KMS-11 (cell line): ENCODE measurements around the gene CMC1.

Source experiments
- H2AFZ ChIP-seq: fragments of 200-600 bp; sonication (generic); 2 replicates; pipeline ENCODE4 v1.6.1; 2016; ENCODE audit warnings: antibody characterized with exemption, mixed run types, low read depth
- H3K27ac ChIP-seq: fragments of 200-600 bp; sonication (generic); 2 replicates; pipeline ENCODE4 v1.6.1; 2016; ENCODE audit warnings: mild to moderate bottlenecking, mixed run types
- H3K27me3 ChIP-seq: fragments of 200-600 bp; sonication (generic); 2 replicates; pipeline ENCODE4 v1.6.1; 2017; ENCODE audit warnings: mild to moderate bottlenecking, low read depth, mixed run types, moderate library complexity; ENCODE audit not compliant: insufficient read depth
- H3K36me3 ChIP-seq: fragments of 200-600 bp; sonication (generic); 2 replicates; pipeline ENCODE4 v1.6.1; 2017; ENCODE audit warnings: mild to moderate bottlenecking, mixed run types; ENCODE audit not compliant: insufficient read depth
- H3K4me1 ChIP-seq: fragments of 200-600 bp; sonication (generic); 2 replicates; pipeline ENCODE4 v1.6.1; 2016; ENCODE audit warnings: mild to moderate bottlenecking, low read depth, mixed run types; ENCODE audit not compliant: poor library complexity, severe bottlenecking
- H3K4me2 ChIP-seq: fragments of 200-600 bp; sonication (generic); 2 replicates; pipeline ENCODE4 v1.7.0; 2016; ENCODE audit warnings: mild to moderate bottlenecking, mixed run types
- H3K4me3 ChIP-seq: fragments of 200-600 bp; sonication (generic); IDR thresholded peaks from 2 replicates; pipeline ENCODE4 v1.6.1; 2017; ENCODE audit warnings: low read depth, low read length, mixed read lengths; ENCODE audit not compliant: insufficient read depth
- H3K79me2 ChIP-seq: fragments of 200-600 bp; sonication (generic); 2 replicates; pipeline ENCODE4 v1.6.1; 2016; ENCODE audit warnings: low read depth, mixed run types; ENCODE audit not compliant: insufficient read depth
- H3K9ac ChIP-seq: fragments of 200-600 bp; sonication (generic); 2 replicates; pipeline ENCODE4 v1.6.1; 2016; ENCODE audit warnings: mild to moderate bottlenecking, mixed run types
- H4K20me1 ChIP-seq: fragments of 200-600 bp; sonication (generic); 2 replicates; pipeline ENCODE4 v1.6.1; 2016; ENCODE audit warnings: mild to moderate bottlenecking, mixed run types; ENCODE audit not compliant: insufficient read depth
- CTCF ChIP-seq: fragments of 200-600 bp; sonication (generic); conservative IDR thresholded peaks from 2 replicates; pipeline ENCODE4 v1.6.1; 2017; ENCODE audit warnings: low read depth, mild to moderate bottlenecking, antibody characterized with exemption, low read length, moderate library complexity, mixed read lengths

Gene CMC1

GRCh38 chr3:28287046-28287445 lies 45.6 kb downstream of the CMC1 start:
- H3K27me3 ChIP-seq: no peaks in the 10 kb centered on the region
- no peak overlapping the region for H3K4me3 ChIP-seq
- no peak overlapping the region for H3K9ac ChIP-seq
- no peak overlapping the region for H2AFZ ChIP-seq
- TF ChIP-seq CTCF: no peak
- no peaks in the 10 kb centered on the region for H3K79me2 ChIP-seq
- H3K4me1 ChIP-seq: no peaks in the 10 kb centered on the region
- no peak overlapping the region for H3K4me2 ChIP-seq
- no peaks in the 10 kb centered on the region for H3K36me3 ChIP-seq
- no peaks in the 10 kb centered on the region for H4K20me1 ChIP-seq
- H3K27ac ChIP-seq: no peak overlapping the region

GRCh38 chr3:28290863-28291300 lies 49.5 kb downstream of the CMC1 start:
- Histone ChIP-seq H3K4me1 (peaks cover 4% of the 10 kb centered on the region), H3K4me3 (no peak overlapping the region), H4K20me1 (no peaks in the 10 kb centered on the region), H3K9ac (no peak overlapping the region), H3K27ac (no peak overlapping the region), H2AFZ (no peak overlapping the region), H3K36me3 (no peaks in the 10 kb centered on the region), H3K4me2 (no peak overlapping the region), H3K79me2 (no peaks in the 10 kb centered on the region), H3K27me3 (no peaks in the 10 kb centered on the region)
- TF ChIP-seq CTCF: no peak

GRCh38 chr3:28291577-28291976 lies 50.2 kb downstream of the CMC1 start:
- no peak for TF ChIP-seq CTCF
- peaks cover 6% of the 10 kb centered on the region for H3K4me1 ChIP-seq
- no peak overlapping the region for H2AFZ ChIP-seq
- no peaks in the 10 kb centered on the region for H4K20me1 ChIP-seq
- no peaks in the 10 kb centered on the region for H3K27me3 ChIP-seq
- no peaks in the 10 kb centered on the region for H3K79me2 ChIP-seq
- H3K36me3 ChIP-seq: no peaks in the 10 kb centered on the region
- no peak overlapping the region for H3K4me2 ChIP-seq
- H3K4me3 ChIP-seq: no peak overlapping the region
- H3K9ac ChIP-seq: no peak overlapping the region
- H3K27ac ChIP-seq: no peak overlapping the region

GRCh38 chr3:28292622-28293021 lies 51.2 kb downstream of the CMC1 start:
- TF ChIP-seq CTCF: no peak
- H3K4me2 ChIP-seq: no peak overlapping the region
- no peaks in the 10 kb centered on the region for H3K79me2 ChIP-seq
- no peaks in the 10 kb centered on the region for H4K20me1 ChIP-seq
- H2AFZ ChIP-seq: no peak overlapping the region
- H3K36me3 ChIP-seq: no peaks in the 10 kb centered on the region
- H3K9ac ChIP-seq: no peak overlapping the region
- H3K27ac ChIP-seq: no peak overlapping the region
- peaks cover 6% of the 10 kb centered on the region for H3K4me1 ChIP-seq
- no peaks in the 10 kb centered on the region for H3K27me3 ChIP-seq
- no peak overlapping the region for H3K4me3 ChIP-seq
